GM21390 (cell line): ENCODE data around the gene RXFP4.

Source experiments
- ATAC-seq: cut with Tn5 transposase; IDR thresholded peaks from one replicate; pipeline ENCODE4 v1.9.1; 2021; ENCODE audit not compliant: unreplicated experiment

Gene RXFP4

DNA sequence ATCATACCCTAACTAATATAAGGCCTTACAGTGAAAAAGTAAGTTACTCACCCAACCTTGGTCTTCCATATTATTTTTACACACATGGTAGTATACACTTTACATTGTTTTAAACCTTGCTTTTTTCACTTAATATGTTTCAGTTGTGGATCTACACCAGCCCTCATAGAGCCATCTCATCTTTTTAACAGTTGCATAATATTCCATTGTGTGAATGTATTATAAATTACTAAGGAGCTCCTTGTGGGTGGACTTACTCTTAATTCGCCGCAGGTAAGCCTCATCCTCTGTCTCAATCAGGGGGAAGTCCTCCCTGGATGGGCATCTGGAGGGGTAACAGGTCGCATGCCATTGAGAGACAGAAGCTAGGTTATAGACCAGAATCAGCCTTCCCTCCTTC is 13.2 kb downstream of the RXFP4 start:
- no peak for ATAC-seq

DNA sequence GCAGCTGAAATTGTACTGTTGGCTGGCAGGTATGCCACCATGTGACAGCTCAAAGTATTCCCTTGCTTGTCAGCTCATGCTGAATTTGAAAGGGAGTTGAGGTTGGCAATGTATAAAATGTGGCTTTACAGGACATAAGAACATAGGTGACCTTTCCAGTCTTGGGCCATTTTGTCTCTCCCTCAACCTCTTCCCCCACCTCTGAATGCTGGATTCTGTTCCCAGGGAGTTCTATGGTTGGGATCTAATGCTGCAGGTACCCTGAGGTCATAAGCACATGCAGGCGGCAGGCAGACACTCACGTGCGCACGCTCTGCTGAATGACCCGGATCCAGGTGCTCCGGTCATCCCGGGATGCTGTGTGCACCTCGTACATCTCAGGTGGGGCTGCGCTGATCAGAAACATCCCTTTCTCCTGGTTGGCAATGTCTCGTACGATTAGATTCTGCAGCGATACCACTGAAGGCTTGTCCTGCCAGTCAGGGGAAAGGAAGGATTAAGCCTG is 16.0 kb downstream of the RXFP4 start:
- ATAC-seq, result no peak

DNA sequence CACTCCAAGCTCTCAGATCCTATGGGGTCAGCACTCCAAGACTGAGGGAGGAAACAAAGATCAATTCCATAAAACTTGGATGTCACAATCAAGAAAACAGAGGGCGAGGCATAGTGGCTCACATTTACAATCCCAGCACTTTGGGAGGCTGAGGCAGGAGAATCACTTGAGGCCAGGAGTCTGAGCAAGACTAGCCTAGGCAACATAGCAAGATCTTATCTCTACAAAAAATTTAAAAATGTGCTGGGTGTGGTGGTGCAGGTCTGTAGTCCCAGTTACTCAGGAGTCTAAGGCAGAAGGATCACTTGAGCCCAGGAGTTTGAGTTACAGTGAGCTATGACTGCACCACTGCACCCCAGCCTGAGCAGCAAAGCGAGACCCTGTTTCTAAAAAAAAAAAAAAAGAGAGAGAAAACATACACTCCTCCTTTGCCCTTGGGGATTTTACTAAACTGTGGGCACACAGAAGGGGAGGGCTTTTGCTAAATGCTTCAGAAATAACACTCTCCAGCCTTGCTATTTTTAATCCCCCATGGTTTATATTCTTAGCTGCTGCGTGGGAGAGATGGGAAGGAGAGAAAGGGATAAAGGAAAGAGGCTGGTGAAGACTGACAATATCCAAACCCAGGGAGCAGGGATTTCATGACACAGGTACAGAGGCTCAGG is 18.8 kb downstream of the RXFP4 start:
- no peak for ATAC-seq

DNA sequence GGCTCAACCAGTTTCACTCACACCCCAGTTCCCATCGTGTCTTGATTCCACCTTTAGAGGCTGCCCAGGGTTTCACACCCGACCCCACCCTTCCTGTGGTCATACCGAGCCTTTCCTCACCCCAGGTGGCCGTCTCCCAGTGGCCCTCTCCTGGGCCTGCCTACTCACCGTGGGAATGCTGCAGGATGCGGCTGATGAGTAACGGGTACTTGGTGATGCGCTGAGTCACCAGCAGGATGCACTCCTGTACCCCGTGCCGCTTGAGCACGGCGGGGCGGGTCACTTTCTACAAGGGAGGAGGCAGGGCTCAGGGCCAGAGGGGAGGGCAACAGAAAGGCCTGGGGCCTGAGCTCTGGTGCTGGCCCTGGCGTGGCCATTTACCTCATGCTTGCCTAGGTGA is 20.5 kb downstream of the RXFP4 start:
- ATAC-seq, result no peak

DNA sequence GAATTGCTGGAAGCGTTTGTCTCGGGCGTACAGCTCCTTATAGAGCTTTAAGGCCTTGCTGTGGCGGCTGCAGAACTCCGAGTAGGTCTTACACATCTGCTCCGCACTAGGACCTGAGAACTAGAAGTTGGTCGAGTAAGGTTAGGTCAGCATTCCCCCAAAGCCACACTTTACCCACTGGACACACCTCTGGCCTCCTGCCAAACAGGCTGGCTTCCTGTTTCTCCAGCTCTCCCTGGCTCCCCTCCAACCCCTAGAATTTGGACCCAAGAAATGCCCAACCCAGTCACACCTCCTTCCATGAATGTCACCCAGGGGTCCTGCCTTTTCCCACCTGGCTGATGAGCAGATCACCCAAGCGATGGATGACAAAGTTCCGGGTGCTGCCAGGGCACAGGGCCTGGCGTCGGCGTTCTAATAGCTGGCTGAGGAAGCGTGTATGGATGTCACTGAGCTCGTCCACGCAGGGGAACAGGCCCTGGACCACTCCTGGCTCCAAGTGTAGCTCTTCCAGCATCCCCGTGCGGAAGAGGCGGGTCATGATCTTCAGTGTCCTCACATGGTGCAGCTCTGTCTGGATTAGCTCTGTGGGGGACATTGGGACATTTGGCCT is 21.3 kb downstream of the RXFP4 start:
- ATAC-seq, result no peak

DNA sequence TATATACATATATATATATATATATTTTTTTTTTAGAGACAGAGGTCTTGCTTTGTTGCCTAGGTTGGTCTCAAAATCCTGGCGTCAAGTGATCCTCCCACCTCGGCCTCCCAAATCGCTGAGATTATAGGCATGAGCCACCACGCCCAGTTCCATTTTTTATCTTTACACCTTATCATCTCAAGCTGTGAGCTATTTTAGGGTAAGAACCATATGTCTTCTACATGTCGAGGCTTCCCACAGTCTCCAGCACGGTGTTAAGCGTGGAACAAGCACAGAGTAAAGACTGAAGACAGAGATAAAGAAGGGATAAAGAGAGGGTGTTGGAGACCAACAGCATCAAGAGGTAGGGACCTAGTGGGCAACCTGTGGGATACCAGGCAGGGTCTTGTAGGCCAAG is 22.8 kb downstream of the RXFP4 start:
- no peak for ATAC-seq

DNA sequence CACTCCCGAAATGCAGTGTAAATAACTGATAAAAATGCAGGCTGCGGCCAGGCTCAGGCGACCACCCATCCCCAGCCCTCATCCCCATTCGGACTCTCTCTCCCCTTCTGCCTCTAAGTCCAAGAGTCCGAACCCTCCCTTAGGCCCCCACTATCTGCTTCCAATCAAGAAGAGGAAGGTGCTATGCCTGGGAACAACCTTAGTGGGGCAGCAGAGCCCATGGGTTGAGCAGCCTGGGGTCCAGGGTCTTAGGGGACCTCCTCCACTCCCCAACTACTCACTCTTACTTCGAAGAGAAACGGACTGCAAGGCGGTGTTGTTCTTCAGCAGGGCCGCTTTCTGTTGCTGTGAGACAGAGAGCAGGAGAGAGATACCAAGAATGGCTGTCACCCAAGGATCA is 24.7 kb downstream of the RXFP4 start:
- no peak for ATAC-seq

DNA sequence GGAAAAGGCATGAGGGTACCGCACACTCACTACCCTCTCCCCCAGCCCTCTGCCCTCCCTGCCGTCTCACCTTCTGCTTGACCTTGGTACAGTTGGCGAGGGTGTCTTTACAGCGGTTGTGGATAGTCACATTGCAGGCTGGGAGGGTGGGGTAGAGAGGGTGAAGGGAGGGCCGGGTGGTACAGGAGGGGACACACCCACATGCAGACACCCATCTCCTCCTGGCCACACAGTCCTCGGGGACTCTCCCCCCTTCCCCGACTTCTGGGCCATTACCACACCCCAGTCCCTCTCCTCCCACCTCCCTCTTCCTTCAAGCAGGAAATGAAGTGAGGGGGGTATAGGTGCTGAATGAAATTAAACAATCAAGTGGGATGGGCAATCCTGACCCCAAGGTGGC is 25.3 kb downstream of the RXFP4 start:
- no peak for ATAC-seq

DNA sequence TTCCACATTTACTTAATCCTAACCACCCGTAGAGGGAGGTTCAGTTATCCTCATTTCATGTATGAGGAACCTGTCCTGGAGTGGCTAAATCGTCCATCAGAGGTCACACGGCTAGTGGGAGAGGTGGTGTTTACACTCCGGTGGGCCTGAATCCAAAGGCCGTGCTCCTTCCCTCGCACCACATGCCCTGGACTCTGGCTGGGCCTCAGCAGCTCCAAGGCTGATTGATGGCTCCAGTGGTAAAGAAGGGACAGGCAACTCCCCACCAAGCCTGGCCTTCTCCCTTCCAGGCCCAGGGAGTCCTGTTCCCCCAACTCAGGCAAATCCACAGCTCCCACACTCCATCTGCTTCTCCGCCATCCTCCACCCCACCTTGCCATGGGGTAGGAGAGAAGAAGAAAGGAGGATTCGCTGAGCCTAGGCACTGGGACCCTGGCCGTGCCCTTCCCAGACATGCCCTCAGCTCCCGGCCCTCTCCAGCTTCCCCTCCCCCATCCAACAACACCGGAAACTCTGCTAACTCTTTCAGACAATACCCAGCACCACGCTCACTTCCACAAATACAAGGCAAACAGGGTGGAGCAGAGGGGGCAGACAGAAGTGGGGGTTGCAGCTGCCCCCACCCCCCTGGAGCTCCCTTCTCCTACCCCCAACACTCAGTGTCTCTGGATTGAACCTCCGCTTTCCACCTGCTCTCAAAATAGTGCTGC is 26.1 kb downstream of the RXFP4 start:
- ATAC-seq, result no peak

DNA sequence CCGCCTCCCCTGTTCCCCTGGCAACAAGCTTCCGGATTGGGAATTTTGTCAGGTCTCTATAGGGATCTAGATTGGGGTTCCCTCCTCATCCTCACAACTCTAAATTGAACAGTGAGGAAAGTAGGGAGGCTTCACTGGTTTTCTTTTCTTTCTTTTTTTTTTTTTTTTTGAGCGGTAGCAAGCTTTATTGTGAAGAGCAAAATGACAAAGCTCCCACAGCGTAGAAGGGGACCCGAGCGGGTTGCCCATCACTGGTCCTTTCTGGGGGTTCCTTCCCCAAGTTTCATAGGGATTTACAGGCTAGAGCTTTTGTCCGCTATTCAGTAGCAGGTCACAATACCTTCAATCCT is 26.6 kb downstream of the RXFP4 start:
- ATAC-seq, result no peak

DNA sequence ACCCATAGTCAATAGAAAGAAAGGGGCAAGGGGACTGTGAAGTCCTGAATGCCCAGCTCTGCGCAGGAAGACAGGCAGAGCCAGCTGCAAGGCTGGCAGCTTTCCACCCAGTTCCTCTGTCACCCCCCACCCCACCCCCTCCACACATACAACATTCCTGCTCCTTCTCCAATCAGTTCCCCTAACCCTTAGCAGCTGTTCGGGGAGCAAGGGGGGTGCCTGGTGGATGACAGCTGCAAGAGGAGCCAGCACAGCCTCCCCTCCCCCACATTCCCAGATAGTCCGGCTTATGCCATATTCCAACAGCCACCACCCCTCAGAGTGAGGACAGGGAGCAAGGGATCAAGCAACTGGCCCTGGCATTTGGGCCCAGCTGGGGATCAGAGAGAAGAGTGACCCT is 27.2 kb downstream of the RXFP4 start:
- ATAC-seq, result no peak

DNA sequence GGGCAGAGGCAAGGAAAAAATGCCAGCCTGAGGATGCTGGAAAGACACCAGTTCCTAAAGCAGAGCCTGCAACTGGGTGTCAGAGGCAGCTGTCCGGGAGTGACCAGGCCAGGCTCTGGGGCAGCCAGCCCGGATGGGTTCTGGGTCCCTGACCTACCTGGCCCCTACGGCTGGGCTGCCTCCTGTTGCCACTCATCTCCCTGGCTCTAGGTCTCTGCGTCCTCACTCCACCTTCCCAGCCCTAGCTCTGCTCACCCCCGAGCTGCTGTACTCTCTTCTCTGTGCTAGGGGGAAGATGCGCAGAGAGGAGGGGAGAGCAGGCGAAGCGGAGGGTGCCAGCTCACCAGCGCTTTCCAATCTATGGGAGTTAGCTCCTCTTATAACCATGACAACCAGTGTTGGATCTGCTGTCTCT is 27.9 kb downstream of the RXFP4 start:
- no peak for ATAC-seq

DNA sequence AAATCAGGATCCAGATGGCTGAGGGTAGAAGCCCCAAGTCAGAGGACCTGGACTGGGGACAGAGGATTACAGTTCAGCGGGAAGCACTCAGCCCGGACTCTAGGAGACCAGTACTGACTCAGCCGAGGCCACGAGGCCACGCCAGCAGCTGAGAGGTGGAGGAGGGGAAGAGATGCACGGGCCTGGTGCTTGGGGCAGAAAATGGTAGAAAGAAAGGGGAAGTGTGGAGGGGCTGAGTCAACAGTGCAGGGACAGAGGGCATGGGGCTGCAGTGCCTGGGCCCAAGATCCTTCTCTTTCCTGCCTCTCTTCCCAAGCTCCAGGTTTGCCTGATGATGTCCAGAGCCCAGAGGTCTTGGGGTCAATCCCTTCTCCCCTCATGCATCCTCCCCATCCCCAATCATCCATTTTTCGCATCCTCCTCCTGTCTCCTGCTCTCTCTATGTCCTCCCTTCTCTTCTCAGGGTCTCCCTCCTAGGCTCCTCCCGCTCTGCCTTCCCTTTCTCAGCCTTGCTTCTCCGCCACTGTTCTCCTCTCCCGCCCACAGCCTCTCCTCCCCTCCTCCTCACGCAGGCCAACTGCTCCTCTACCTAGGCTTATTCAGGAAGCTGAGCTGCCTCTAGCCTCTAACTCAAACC is 29.2 kb downstream of the RXFP4 start:
- peak; percentile 71 for ATAC-seq

DNA sequence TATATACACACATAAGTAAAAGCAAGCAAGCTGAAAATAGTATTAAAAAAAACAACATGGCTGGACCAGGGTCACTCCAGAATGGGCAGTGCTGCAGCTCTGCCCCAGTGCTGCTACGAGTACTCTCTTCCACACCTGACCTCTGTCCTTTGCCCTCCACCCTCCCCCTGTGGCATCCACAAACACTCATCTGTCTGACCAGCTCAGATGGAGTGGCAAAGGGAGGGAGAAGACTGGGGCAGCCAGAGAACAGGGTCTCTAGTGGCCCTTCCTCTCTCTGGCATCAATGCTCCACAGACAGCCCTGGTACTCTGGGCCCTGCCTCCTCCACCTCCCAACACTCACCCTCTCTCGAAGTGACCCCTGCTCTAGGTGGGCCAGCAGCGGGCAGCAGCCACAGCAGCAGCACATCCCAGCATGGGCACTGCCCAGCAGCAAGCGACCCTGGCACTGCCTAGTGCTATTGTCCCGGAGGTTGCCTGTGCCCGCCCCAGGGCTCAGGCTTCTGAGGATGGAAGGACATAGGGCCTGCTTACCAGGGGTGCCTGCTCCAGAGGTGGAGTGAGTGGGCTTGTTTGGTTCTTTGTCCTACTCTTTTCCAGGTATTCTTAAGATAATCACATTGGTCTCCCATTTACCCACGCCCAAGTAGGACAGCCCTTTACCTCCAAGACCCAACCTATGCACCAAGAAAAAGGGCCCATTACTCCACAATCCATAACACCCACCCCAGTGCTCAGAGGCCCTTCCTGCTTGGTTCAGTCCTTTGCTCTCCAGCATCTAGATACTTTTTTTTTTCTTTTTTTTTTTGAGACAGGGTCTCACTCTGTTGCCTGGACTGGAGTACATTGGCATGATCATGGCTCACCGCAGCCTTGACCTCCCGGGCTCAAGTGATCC is 30.7 kb downstream of the RXFP4 start:
- no peak for ATAC-seq

DNA sequence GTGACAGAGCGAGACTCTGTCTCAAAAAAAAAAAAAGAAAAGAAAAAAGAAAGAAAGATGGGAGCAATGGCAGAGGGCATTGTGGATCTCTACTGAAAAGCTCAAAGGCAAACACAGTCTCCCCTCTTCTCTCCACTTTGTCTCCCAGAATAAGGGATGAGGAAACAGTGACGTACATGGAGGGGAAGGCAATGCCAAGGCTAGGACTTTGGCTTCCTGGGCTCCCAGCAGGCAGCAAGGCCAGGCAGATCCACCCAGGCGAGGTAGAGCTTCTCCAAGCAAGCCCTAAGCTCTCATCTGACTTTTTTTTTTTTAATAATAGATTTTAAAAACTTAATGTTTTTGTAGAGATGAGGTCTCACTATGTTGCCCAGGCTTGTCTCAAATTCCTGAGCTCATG is 32.3 kb downstream of the RXFP4 start:
- ATAC-seq, result no peak

DNA sequence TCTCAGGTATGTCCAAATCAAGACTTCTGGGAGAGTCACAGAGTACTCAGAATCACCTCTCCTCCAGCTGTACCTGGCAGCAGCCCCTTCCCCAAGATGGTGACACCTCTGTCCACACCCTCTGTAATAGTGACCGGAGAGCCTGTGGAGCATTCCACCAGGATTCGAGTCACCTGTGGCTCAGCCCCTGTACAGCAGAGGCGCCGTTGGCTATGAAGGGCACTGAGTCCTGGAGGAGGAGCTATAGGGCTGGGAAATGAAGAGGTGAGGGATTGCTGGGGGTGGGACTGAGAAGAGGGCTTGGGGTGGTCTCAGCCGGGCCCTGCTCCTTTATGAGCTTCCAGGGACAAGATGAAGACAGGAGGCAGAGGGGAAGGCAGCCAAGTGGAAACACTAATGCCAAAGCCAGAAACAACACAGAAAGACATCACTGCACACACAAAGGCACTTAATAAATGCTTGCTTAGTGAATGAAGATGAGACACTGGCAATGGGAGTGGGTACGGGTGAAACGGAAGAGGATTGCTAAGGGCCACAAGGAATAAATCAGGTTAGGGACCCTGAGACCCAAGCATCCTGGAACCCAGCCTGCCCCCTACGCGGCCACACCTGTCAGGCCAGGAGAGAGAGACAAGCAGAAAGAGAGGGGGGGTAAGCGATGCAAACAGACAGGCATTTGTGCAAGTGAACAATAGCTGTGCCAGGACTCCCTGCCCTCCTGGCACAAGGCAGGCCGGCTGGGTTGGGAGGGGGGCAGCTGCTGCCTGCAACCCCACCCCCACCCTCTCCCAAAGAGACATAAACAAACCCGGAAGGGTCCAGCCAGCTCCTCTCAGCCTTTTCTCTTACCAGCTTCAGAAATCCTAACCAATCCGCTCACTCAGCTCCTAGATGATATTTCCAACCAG is 33.0 kb downstream of the RXFP4 start:
- ATAC-seq, result no peak

DNA sequence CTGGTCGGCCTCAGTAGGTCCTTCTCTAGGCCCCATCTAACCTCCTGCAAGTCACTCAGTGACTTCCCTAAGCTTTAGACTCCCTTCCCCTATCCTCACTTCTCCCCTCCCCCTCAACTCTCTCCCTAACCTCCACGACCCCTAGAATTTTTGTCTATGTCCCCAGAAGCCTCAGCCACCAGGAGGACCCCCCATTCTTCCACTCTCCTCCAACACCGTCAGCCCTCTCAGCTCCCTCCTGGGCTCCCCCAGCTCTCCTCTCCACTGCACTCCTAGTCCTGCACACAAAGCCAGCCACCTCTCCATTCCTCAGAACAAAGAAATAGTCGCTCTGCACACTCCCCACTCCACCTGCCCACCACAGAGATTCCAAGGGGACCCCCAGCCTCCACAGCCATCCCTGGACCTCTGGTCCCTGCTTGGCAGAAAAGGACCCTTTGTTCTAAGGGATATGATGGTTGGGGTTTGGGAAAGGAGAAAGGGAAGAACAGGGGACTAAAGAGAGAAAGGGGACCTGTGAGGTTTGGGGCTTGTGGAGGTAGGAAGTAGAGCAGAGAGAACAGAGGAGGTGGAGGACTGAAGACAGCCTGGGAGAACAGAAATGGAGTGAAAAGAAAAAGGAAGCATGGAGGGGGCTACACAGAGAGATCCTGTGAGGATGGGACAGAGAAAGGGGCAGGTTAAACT is 34.1 kb downstream of the RXFP4 start:
- ATAC-seq, result no peak

DNA sequence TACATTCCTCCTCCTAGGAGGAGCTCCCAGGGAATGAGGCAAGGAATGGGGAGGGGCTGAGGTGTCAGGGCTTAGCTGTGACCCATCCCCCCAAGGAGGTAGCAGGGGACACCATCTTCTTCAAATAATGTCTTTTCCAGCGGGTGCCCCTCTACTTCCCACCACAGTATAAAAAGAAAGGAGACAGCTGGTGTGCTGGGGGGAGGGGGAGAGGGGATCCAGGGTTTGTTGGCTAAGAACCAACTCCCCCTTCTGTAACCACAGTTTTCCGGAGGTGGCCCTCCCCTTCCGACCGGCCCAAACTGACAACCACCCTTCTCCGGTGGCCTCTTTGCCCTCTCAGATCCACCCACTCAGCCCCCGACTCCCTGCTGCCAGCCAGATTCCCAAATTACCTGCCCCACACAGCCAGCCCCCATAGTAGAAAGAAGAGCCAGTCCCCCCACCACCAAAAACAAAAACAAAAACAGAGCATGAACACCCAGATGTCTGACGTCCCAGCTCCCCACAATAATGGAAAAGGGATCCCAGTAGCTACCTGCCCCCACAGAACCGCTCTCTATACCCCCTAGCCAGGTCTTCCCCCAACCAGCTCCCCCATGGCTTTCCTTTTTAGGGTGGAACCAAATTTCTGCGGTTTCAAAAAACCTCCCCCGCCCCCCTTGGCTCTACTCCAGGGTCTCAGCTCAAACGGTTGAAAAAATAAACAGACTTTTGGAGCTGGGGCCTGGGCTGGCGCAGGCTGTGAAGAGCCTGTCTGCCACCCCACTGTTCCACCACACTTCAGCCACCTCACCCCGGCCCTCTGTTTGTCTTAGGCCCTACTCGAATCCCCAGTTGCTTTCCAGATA is 34.8 kb downstream of the RXFP4 start:
- no peak for ATAC-seq
